ENCODE results near the gene FAM78B.

DNA sequence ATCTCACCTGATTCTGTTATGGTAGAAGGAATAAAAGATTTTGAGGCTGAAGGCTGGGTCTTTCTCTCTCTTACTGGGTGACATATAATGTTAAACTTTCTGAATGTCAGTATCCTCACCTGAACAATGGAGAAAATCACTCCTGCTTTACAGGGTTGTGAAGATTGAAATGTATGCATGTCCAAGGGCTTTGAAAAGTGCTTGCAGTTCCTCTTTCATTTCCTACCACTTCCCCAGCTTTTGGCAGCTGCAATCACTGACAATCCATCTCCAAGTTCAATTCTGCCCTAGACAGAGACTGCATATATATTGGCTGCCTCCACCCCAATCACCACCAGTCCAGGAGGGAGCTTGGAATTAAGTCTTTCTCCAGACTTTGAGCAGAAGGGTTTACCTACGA, 39.8 kb downstream of the FAM78B start:
- TF ChIP-seq, protein P1, sequence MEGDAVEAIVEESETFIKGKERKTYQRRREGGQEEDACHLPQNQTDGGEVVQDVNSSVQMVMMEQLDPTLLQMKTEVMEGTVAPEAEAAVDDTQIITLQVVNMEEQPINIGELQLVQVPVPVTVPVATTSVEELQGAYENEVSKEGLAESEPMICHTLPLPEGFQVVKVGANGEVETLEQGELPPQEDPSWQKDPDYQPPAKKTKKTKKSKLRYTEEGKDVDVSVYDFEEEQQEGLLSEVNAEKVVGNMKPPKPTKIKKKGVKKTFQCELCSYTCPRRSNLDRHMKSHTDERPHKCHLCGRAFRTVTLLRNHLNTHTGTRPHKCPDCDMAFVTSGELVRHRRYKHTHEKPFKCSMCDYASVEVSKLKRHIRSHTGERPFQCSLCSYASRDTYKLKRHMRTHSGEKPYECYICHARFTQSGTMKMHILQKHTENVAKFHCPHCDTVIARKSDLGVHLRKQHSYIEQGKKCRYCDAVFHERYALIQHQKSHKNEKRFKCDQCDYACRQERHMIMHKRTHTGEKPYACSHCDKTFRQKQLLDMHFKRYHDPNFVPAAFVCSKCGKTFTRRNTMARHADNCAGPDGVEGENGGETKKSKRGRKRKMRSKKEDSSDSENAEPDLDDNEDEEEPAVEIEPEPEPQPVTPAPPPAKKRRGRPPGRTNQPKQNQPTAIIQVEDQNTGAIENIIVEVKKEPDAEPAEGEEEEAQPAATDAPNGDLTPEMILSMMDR (conservative IDR thresholded peaks at IDR 0.05; ENCODE audit: low read depth, low read length): no peak
- no peak for TF ChIP-seq EZH2 (IDR thresholded peaks at IDR 0.05; ENCODE audit: borderline replicate concordance, low read depth, low read length, poor library complexity, severe bottlenecking)
